ENCODE measurements around the gene HIVEP2.

The HIVEP2 gene

GRCh38 chr6:142946181-142946923 is 1.4 kb upstream of the HIVEP2 start:
- no peak for TF ChIP-seq CTCF (IDR thresholded peaks at IDR 0.05; ENCODE audit: low read depth, low read length, missing control alignments)
- peak overlapping the region; percentile 90 for H3K4me3 ChIP-seq (ENCODE audit: low read depth, low read length)
- in situ Hi-C loops (cut with HindIII; ENCODE audit: low sequenced_read_pairs) = no loop called here
- DNase-seq (ENCODE audit: low read depth) = peak; percentile 96

- DNase-seq (ENCODE audit: low read depth) = no peak
- in situ Hi-C loops (cut with HindIII; ENCODE audit: low sequenced_read_pairs) = no loop called here
- no peak for TF ChIP-seq CTCF (IDR thresholded peaks at IDR 0.05; ENCODE audit: low read depth, low read length, missing control alignments)
- H3K4me3 ChIP-seq (ENCODE audit: low read depth, low read length) = peak overlapping the region; percentile 90
Observed at GRCh38 chr6:142945446-142946180, 637 bp upstream of the HIVEP2 start.

GRCh38 chr6:142944124-142945048 is 590 bp downstream of the HIVEP2 start:
- in situ Hi-C loops (cut with HindIII; ENCODE audit: low sequenced_read_pairs) = loop anchor here (5.0 kb wide), 2 partner anchors 97 to 252 kb away; no protein-coding TSS in a partner anchor
- H3K4me3 ChIP-seq (ENCODE audit: low read depth, low read length) = peak overlapping the region; percentile 90
- no peak for TF ChIP-seq CTCF (IDR thresholded peaks at IDR 0.05; ENCODE audit: low read depth, low read length, missing control alignments)
- peak; percentile 88 for DNase-seq (ENCODE audit: low read depth)

GRCh38 chr6:142943711-142944123 is 1.3 kb downstream of the HIVEP2 start:
- in situ Hi-C loops (cut with HindIII; ENCODE audit: low sequenced_read_pairs) = loop anchor here (5.0 kb wide), 2 partner anchors 96 to 251 kb away; no protein-coding TSS in a partner anchor
- no peak for DNase-seq (ENCODE audit: low read depth)
- no peak for TF ChIP-seq CTCF (IDR thresholded peaks at IDR 0.05; ENCODE audit: low read depth, low read length, missing control alignments)
- H3K4me3 ChIP-seq (ENCODE audit: low read depth, low read length) = peak overlapping the region; percentile 90

- in situ Hi-C loops (cut with HindIII; ENCODE audit: low sequenced_read_pairs) = loop anchor here (5.0 kb wide), 2 partner anchors 96 to 251 kb away; no protein-coding TSS in a partner anchor
- DNase-seq (ENCODE audit: low read depth) = no peak
- no peak overlapping the region for H3K4me3 ChIP-seq (ENCODE audit: low read depth, low read length)
- no peak for TF ChIP-seq CTCF (IDR thresholded peaks at IDR 0.05; ENCODE audit: low read depth, low read length, missing control alignments)
Observed at GRCh38 chr6:142942805-142943227, 2.2 kb downstream of the HIVEP2 start.

GRCh38 chr6:142942238-142942637 is 2.7 kb downstream of the HIVEP2 start:
- in situ Hi-C loops (cut with HindIII; ENCODE audit: low sequenced_read_pairs) = loop anchor here (5.0 kb wide), 2 partner anchors 95 to 250 kb away; no protein-coding TSS in a partner anchor
- no peak for TF ChIP-seq CTCF (IDR thresholded peaks at IDR 0.05; ENCODE audit: low read depth, low read length, missing control alignments)
- H3K4me3 ChIP-seq (ENCODE audit: low read depth, low read length) = no peak overlapping the region
- no peak for DNase-seq (ENCODE audit: low read depth)
